Uterus (tissue), 4 donors: ENCODE measurements around the gene TBC1D21. TPM values are rescaled to one million over a fixed set of nuclear protein-coding genes. Genes with fewer than 3 reads are reported as not detected.

Experiments
- DNase-seq, 2 donors: peaks; one replicate each; pipeline ENCODE4 v3.0.0-alpha.2; 2019 to 2020
- H3K27ac ChIP-seq, 2 donors: fragments of 200-600 bp; sonication (generic); 1 replicate in 1 of 2; 2 replicates in 1 of 2; pipeline ENCODE4 v1.5.1; 2016 to 2018
- H3K27me3 ChIP-seq, 2 donors: fragments of 200-600 bp; sonication (generic); one replicate each; pipeline ENCODE4 v1.5.1; 2018 to 2019; ENCODE audit warnings: control low read depth in 1 of 2
- H3K36me3 ChIP-seq, 2 donors: fragments of 200-600 bp; sonication (generic); one replicate each; pipeline ENCODE4 v1.5.1; 2019; ENCODE audit warnings: control low read depth in 1 of 2
- H3K4me1 ChIP-seq, 2 donors: fragments of 200-600 bp; sonication (generic); one replicate each; pipeline ENCODE4 v1.5.1; 2018 to 2019; ENCODE audit warnings: control low read depth in 1 of 2
- H3K4me3 ChIP-seq, 2 donors: fragments of 200-600 bp; sonication (generic); 1 replicate in 1 of 2; 2 replicates in 1 of 2; pipeline ENCODE4 v1.5.1; 2018 to 2019; ENCODE audit warnings: mild to moderate bottlenecking in 1 of 2
- H3K9me3 ChIP-seq, 2 donors: fragments of 200-600 bp; sonication (generic); one replicate each; pipeline ENCODE4 v1.5.1; 2019; ENCODE audit warnings: control low read depth in 1 of 2
- CTCF ChIP-seq, 4 experiments: fragments of 200-600 bp in 2 of 4; fragments of 450-650 bp in 2 of 4; sonication (generic) in 2 of 4; IDR thresholded peaks; one replicate each; pipeline ENCODE4 v1.5.1; 2016 to 2019; ENCODE audit warnings: antibody characterized with exemption in 4 of 4, mild to moderate bottlenecking in 2 of 4, moderate library complexity in 1 of 4
- POLR2A ChIP-seq, 2 donors: fragments of 450-650 bp; IDR thresholded peaks; one replicate each; pipeline ENCODE4 v1.6.1; 2016; ENCODE audit warnings: antibody characterized with exemption in 2 of 2, mild to moderate bottlenecking in 1 of 2, moderate library complexity in 1 of 2
- intact Hi-C: fragments of 100-400 bp; cut with DNase I; formaldehyde crosslinking; loops from one replicate; pipeline ENCODE4 v1.15.1; 2023; ENCODE audit warnings: low total_unique reads
- total RNA-seq, 4 donors: library from RNA; depleted of rRNA in 3 of 4; stranded (reverse); fragments of >200 nt in 3 of 4; gene quantifications; one replicate each; pipeline versions ENCODE4 v1.1.0 to v1.2.4, GENCODE V29; 2014 to 2023
- donor health status: DM: yes; HTN: yes; CAD: no.

Gene TBC1D21
- total RNA-seq, 4 donors from 2014 or later: not detected

GRCh38 chr15:73900095-73900712 lies 26.8 kb downstream of the TBC1D21 start:
- Histone ChIP-seq H3K27me3 (no peaks in the 10 kb centered on the region), H3K9me3 (no peaks in the 10 kb centered on the region), H3K4me3 (no peak overlapping the region), H3K4me1 (no peaks in the 10 kb centered on the region), H3K36me3 (no peaks in the 10 kb centered on the region), H3K27ac (no peak overlapping the region)
- TF ChIP-seq POLR2A (IDR thresholded peaks at IDR 0.05): no peak
- no peak for TF ChIP-seq CTCF (IDR thresholded peaks at IDR 0.05)
- intact Hi-C loops: no loop called here
- DNase-seq: no peak

GRCh38 chr15:73901126-73901810 lies 27.9 kb downstream of the TBC1D21 start:
- TF ChIP-seq POLR2A (IDR thresholded peaks at IDR 0.05) (no peak), CTCF (IDR thresholded peaks at IDR 0.05) (no peak)

GRCh38 chr15:73902121-73903020 lies 29.0 kb downstream of the TBC1D21 start:
- DNase-seq: no peak
- intact Hi-C loops: no loop called here
- no peaks in the 10 kb centered on the region for H3K9me3 ChIP-seq
- H3K36me3 ChIP-seq: no peaks in the 10 kb centered on the region
- no peak for TF ChIP-seq POLR2A (IDR thresholded peaks at IDR 0.05)
- H3K4me3 ChIP-seq: no peak overlapping the region
- H3K4me1 ChIP-seq: no peaks in the 10 kb centered on the region
- no peaks in the 10 kb centered on the region for H3K27me3 ChIP-seq
- no peak overlapping the region for H3K27ac ChIP-seq

More at GRCh38 chr15:73901126-73901810, 27.9 kb downstream of the TBC1D21 start:
- Histone ChIP-seq H3K27ac (no peak overlapping the region), H3K27me3 (no peaks in the 10 kb centered on the region), H3K36me3 (no peaks in the 10 kb centered on the region), H3K4me1 (no peaks in the 10 kb centered on the region), H3K9me3 (no peaks in the 10 kb centered on the region), H3K4me3 (no peak overlapping the region)
- intact Hi-C loops: no loop called here
- no peak for DNase-seq

GRCh38 chr15:73904026-73904815 lies 30.9 kb downstream of the TBC1D21 start:
- Histone ChIP-seq H3K4me3 (no peak overlapping the region), H3K4me1 (no peaks in the 10 kb centered on the region), H3K27ac (no peak overlapping the region), H3K9me3 (no peaks in the 10 kb centered on the region), H3K27me3 (no peaks in the 10 kb centered on the region), H3K36me3 (no peaks in the 10 kb centered on the region)
- intact Hi-C loops: no loop called here
- TF ChIP-seq POLR2A (IDR thresholded peaks at IDR 0.05): no peak
- no peak for TF ChIP-seq CTCF (IDR thresholded peaks at IDR 0.05)
- no peak for DNase-seq

- no peak for TF ChIP-seq CTCF (IDR thresholded peaks at IDR 0.05)
- intact Hi-C loops: no loop called here
- H3K36me3 ChIP-seq: no peaks in the 10 kb centered on the region
- H3K27me3 ChIP-seq: no peaks in the 10 kb centered on the region
- DNase-seq: no peak
- H3K9me3 ChIP-seq: no peaks in the 10 kb centered on the region
- H3K4me1 ChIP-seq: no peaks in the 10 kb centered on the region
- H3K4me3 ChIP-seq: no peak overlapping the region
- no peak overlapping the region for H3K27ac ChIP-seq
Measured at GRCh38 chr15:73905225-73905827, 32.0 kb downstream of the TBC1D21 start.
